Measurements from ENCODE around the gene AZIN2.

- TF ChIP-seq SIN3A (IDR thresholded peaks at IDR 0.05; ENCODE audit: borderline replicate concordance, insufficient read depth, low read depth, low read length): no peak
- no peak for TF ChIP-seq CTCF (IDR thresholded peaks at IDR 0.05)
- TF ChIP-seq POLR2AphosphoS5 (IDR thresholded peaks at IDR 0.05; ENCODE audit: low read depth, low read length): no peak
- no peak for TF ChIP-seq REST (IDR thresholded peaks at IDR 0.05; ENCODE audit: insufficient read depth in 1 of 2, low read depth in 2 of 2, low read length in 1 of 2)
These were observed 65.0 kb downstream of the AZIN2 start for GRCh38 chr1:33146003-33146402.

Data from Panc1 (cell line).